NCI-H774 (cell line): Measurements from ENCODE around the gene RBM10.

Experiments used
- DNase-seq: peaks from one replicate; lab custom pipeline; 2025; lab: John Stamatoyannopoulos, UW

RBM10 gene

GRCh38 chrX:47148946-47149345, 3.9 kb downstream of the RBM10 start:
- no peak for DNase-seq

DNA sequence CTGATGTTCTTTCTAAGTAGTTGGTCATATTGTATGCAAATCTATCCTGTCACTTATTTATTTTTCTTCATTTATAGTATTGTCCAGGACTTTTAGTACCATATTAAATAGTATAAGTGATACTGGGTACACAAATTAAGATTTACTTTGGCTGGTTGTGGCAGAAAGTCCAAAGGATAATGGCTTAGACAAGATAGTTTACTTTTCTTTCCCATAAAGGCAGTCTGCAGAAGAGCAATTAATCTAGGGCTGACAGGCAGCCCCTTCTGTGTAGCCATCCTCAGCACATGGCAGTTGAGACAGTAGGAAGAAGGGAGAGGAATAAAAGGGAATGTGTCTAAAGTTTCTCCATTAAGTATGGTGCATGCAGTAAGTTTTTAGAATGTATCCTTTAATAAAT, 6.4 kb downstream of the RBM10 start:
- DNase-seq: no peak

DNA sequence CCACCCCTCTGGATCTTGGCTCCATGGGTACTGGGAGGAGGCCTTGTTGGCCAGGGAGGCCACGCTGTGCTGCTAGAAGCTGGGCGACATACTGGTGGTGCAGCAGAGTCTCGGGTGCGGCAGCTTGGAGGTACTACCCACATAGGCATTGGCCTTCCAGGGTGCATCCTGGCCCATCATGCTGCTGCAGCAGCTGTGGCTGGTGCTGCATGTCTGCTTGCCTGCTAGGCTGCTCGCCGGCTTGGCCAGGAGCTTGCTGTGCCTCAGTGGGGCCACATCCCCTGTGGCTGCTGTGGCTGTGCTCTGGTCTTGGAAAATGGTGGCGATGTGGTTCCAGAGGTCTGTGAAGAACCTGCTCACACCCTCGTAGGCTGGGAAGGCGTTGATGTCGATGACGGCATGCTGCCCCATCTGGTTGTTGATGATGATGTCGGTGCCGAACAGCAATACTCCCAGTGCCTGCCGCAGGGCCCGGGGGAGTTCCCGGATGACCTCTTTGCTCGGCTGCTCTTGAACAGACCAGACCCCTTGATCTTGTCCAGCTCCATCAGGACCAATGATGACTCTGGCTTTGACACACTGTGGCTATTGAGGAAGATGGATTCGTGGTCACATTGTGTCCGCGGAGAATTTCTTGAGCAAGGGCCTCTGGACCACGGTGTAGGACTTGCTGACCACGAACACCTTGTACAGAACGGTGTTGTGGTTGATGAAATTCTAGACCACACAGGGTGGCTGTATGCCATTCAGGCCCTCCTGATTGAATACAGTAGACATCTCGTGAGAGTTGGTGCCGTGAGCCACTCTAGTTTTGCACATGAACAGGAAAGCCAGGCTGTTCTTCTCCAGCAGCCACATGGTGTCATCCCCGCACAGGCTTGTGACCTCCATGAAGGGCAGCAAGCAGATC, 11.8 kb downstream of the RBM10 start:
- no peak for DNase-seq

GRCh38 chrX:47158131-47158530, 13.1 kb downstream of the RBM10 start:
- DNase-seq: no peak

DNA sequence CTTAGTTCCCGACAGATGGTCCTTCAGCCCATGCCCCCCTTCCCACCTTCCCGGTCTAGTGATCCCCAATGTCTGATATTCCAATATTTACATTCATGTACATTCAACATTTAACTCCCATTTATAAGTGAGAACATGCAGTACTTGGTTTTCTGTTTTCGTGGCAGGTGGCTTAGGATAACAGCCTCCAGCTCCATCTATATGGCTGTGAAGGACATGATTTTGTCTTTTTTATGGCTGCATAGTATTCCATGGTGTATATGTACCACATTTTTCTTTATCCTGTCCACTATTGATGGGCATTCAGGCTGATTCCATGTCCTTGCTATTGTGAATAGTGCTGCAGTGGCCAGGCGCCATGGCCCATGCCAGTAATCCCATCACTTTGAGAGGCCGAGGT, 13.8 kb downstream of the RBM10 start:
- DNase-seq: no peak

GRCh38 chrX:47160781-47161180, 15.8 kb downstream of the RBM10 start:
- DNase-seq: no peak

DNA sequence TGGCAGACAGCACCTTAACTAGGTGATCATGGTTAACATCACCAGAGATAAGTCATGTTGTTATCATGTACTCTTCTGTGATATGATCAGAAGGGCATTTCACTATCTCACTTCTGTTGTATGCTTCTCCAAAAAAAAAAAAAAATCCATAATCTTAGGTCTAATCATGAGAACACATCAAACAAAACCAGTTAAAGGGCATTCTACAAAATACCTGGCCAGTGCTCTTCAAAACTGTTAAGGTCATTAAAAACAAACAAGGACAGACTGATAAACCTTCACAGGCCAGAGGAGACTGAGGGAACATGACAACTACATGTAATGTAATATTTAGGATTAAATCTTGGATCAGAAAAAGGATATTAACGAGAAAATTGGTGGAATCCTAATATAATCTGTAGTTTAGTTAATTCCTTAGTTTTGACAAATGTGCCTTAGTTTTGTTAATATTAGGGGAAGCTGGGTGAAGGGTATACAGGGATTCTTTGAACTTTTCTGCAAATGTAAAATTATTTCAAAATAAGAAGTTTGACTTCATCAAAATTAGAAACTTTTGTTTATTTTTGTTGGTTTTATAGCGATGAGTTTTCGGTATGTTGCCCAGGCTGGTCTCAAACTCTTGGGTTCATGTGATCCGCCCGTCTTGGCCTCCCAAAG, 18.0 kb downstream of the RBM10 start:
- no peak for DNase-seq

- DNase-seq: no peak
Measured at GRCh38 chrX:47164420-47164819, 19.4 kb downstream of the RBM10 start.

GRCh38 chrX:47166126-47166525, 21.1 kb downstream of the RBM10 start:
- no peak for DNase-seq

- no peak for DNase-seq
Measured at GRCh38 chrX:47168495-47169073, 23.6 kb downstream of the RBM10 start.

DNA sequence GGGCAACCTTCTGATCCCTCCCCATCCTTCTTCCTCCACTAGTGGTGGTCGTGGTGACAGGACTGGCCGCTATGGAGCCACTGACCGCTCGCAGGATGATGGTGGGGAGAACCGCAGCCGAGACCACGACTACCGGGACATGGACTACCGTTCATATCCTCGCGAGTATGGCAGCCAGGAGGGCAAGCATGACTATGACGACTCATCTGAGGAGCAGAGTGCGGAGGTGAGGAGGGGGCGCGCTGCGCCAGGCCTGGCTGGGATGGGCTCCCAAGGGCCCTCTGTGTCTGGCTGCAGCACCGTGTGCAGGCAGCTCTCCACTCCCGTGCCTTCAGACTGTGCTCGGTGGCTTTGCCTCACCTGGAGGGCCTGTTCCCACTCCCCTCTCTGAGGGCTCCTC, 24.3 kb downstream of the RBM10 start:
- DNase-seq: no peak

GRCh38 chrX:47169726-47170515, 24.9 kb downstream of the RBM10 start:
- DNase-seq: no peak

- no peak for DNase-seq
Measured at GRCh38 chrX:47170861-47171692, 26.1 kb downstream of the RBM10 start.

DNA sequence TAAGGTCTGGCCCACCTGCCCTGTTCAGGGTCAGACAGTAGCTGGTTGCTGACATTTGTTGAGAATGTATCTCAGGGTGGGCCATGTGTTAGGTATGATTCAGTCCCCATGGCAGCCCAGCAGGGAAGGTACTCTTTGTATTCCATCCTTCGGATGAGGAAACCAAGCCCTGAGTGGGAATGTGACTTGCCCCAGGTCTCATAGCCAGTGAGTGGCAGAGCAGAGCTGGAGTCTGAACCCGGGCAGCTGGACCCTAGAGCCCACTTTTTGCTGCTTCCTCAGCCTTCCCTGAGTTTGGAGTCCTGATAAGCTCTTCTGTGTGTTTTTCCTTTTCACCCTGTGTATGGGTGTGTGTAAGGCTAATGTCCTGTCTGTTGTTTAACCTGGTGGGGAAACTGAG, 27.0 kb downstream of the RBM10 start:
- no peak for DNase-seq

DNA sequence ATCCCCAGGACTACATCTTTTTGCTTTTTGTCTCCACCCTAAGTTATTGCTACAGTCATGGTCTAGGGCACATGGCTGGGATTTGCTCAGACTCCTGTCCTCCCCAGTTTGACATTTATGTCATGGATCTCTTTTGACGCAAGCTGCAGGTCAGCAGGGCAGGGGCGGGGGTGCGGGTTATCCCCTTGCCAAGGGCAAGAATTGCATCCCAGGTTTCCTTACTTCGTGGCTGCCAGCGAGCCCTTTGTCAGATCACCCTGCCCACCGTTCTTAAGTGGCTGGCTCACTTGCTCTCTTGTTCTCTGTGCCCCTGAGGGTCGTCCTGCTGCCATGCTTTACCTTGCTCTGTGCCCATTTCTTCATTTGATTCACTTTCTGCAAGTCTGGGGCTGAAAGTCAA, 27.5 kb downstream of the RBM10 start:
- no peak for DNase-seq

GRCh38 chrX:47172971-47173792, 28.2 kb downstream of the RBM10 start:
- no peak for DNase-seq

GRCh38 chrX:47174376-47174775, 29.4 kb downstream of the RBM10 start:
- no peak for DNase-seq

GRCh38 chrX:47174846-47175587, 30.0 kb downstream of the RBM10 start:
- no peak for DNase-seq

DNA sequence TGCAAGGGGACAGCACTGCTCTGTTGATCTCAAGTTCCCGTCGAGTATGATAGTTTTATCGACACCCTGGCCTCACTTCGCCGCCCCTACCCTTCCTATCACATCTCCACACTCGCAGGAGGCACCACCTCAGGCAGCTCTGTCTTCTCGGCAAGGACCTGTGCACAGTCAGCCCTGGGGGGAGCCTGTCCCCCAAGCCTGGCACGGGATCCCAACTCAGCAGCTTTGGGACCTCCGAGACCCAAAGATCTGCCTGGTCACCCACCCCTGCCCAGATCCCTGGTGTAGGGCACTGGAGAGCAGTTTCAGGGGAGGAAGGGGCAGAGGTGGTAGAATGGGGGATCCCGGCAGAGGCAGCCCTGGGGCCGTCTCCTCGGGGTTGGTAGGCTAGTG, 30.6 kb downstream of the RBM10 start:
- no peak for DNase-seq
